Thyroid gland (tissue), 4 donors: ENCODE measurements around the gene ACER1. TPM values are rescaled to one million over a fixed set of nuclear protein-coding genes. Genes with fewer than 3 reads are reported as not detected.
"Not testable (repeated sequence)": the region's sequence is repeated elsewhere in the genome, so short reads cannot be mapped to it uniquely, and the experiment has no call there.

Experiments used
- DNase-seq, 2 donors: peaks; one replicate each; pipeline ENCODE4 v3.0.0-alpha.2; 2019
- H3K27ac ChIP-seq, 3 donors: fragments of 200-600 bp; sonication (generic); 1 replicate in 2 of 3; 2 replicates in 1 of 3; pipeline ENCODE4 v1.5.1; 2016 to 2019; ENCODE audit warnings: mild to moderate bottlenecking in 1 of 3, moderate library complexity in 1 of 3
- H3K27me3 ChIP-seq: fragments of 200-600 bp; sonication (generic); one replicate; pipeline ENCODE4 v1.5.1; 2019
- H3K36me3 ChIP-seq, 2 donors: fragments of 200-600 bp; sonication (generic); one replicate each; pipeline ENCODE4 v1.5.1; 2016 to 2019
- H3K4me1 ChIP-seq, 2 donors: fragments of 200-600 bp; sonication (generic); one replicate each; pipeline ENCODE4 v1.5.1; 2017 to 2019
- H3K4me3 ChIP-seq, 3 donors: fragments of 200-600 bp; sonication (generic); replicated peaks in 1 of 3; 1 replicate in 2 of 3; 2 replicates in 1 of 3; pipeline ENCODE4 v1.5.1; 2016; ENCODE audit warnings: mild to moderate bottlenecking in 1 of 3
- H3K9me3 ChIP-seq: fragments of 200-600 bp; sonication (generic); one replicate; pipeline ENCODE4 v1.5.1; 2017
- CTCF ChIP-seq, 6 experiments: fragments of 200-600 bp in 3 of 6; fragments of 450-650 bp in 3 of 6; sonication (generic) in 3 of 6; IDR thresholded peaks; one replicate each; pipeline ENCODE4 v1.5.1; 2016 to 2019; ENCODE audit warnings: antibody characterized with exemption in 6 of 6, mild to moderate bottlenecking in 2 of 6, inconsistent platforms in 1 of 6, moderate library complexity in 1 of 6
- POLR2A ChIP-seq, 2 donors: fragments of 450-650 bp; IDR thresholded peaks; one replicate each; pipeline ENCODE4 v1.6.1; 2017; ENCODE audit warnings: antibody characterized with exemption in 2 of 2, mild to moderate bottlenecking in 2 of 2, moderate library complexity in 1 of 2
- WGBS, 2 donors: methylation state at CpG; one replicate each; pipeline ENCODE4 v1.1.5; 2017; 5-methylcytosine and 5-hydroxymethylcytosine counted together
- intact Hi-C: fragments of 100-400 bp; cut with DNase I; formaldehyde crosslinking; loops from one replicate; pipeline ENCODE4 v1.15.1; 2023
- total RNA-seq, 4 donors: library from RNA; depleted of rRNA; stranded (reverse); fragments of >200 nt; gene quantifications; one replicate each; pipeline ENCODE4 v1.2.3, GENCODE V29; 2016

Gene ACER1
- total RNA-seq, 4 donors from 2014 or later, result 0.67 TPM; not detected in 3

DNA sequence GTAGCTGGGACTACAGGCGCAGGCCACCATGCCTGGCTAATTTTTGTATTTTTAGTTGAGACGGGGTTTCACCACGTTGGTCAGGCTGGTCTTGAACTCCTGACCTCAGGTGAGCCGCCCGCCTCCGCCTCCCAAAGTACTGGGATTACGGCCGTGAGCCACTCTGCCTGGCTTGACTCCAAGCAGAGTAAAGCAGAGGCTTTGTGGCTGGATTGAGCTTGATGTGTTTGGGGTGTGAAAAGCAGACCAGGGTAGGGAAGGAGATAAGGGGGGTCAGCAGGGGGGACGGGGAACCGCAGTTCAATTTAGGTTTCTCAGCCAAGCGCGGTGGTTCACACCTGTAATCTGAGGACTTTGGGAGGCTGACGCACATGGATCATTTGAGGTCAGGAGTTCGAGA lies 23.8 kb upstream of the ACER1 start:
- no peak for DNase-seq
- Histone ChIP-seq H3K4me1 (peaks cover under 1 to 1% of the 10 kb centered on the region in 2 donors), H3K4me3 (no peak overlapping the region), H3K27me3 (no peaks in the 10 kb centered on the region), H3K27ac (no peak overlapping the region), H3K9me3 (no peaks in the 10 kb centered on the region), H3K36me3 (no peaks in the 10 kb centered on the region)
- intact Hi-C loops, result no loop called here
- 70 to 73% methylated on average over 14 of the region's 14 CpGs for WGBS, 2 donors
- TF ChIP-seq POLR2A (IDR thresholded peaks at IDR 0.05) (no peak), CTCF (IDR thresholded peaks at IDR 0.05) (no peak)

DNA sequence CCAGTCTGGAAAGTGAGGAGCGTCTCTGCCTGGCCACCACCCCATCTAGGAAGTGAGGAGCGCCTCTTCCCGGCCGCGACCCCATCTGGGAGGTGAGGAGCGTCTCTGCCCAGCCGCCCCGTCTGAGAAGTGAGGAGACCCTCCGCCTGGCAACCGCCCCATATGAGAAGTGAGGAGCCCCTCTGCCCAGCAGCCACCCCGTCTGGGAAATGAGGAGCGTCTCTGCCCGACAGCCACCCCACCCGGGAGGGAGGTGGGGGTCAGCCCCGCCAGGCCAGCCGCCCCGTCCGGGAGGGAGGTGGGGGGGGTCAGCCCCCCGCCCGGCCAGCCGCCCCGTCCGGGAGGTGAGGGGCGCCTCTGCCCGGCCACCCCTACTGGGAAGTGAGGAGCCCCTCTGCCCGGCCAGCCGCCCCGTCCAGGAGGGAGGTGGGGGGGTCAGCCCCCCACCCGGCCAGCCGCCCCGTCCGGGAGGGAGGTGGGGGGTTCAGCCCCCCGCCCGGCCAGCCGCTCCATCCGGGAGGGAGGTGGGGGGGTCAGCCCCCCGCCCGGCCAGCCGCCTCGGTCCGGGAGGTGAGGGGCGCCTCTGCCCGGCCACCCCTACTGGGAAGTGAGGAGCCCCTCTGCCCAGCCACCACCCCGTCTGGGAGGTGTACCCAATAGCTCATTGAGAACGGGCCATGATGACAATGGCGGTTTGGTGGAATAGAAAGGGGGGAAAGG lies 22.1 kb upstream of the ACER1 start:
- H3K4me3 ChIP-seq, H3K9me3 ChIP-seq, intact Hi-C loops, DNase-seq, H3K4me1 ChIP-seq, H3K36me3 ChIP-seq, H3K27ac ChIP-seq, H3K27me3 ChIP-seq: not testable (repeated sequence)
- 84 to 91% methylated on average over 6 to 19 of the region's 46 CpGs for whole genome bisulfite sequencing, 2 donors

DNA sequence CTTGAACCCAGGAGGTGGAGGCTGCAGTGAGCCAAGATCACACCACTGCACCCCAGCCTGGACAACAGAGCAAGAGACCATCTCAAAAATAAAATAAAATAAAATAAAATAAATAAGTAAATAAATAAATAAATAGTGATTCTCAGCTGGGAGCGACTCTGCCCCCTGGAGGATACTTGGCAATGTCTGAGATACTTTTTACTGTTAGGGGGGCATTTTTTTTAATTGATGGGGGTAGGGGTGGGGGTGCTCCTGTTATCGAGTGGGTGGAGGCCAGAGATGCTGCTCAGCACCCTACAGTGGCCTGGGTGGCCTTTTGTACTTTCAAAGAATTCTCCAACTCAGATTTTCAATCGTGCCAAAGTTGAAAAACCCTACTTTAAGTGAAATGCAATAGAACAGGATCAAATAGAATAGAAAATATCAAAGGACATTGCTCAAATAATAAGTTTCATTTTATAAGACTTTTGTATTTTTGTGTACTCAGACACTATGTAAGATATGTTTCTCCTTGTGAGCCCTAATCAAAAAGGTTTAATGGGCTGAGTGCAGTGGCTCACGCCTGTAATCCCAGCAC lies 20.8 kb upstream of the ACER1 start:
- Histone ChIP-seq H3K27ac (no peak overlapping the region), H3K36me3 (no peaks in the 10 kb centered on the region), H3K27me3 (no peaks in the 10 kb centered on the region), H3K9me3 (no peaks in the 10 kb centered on the region), H3K4me1 (no peaks in the 10 kb centered on the region), H3K4me3 (no peak overlapping the region)
- DNase-seq, result no peak
- intact Hi-C loops, result no loop called here
- TF ChIP-seq CTCF (IDR thresholded peaks at IDR 0.05) (peak in 2 of 6 experiments; percentile 34 to 55), POLR2A (IDR thresholded peaks at IDR 0.05) (no peak)
- 59 to 68% methylated on average over 4 of the region's 4 CpGs for WGBS, 2 donors

DNA sequence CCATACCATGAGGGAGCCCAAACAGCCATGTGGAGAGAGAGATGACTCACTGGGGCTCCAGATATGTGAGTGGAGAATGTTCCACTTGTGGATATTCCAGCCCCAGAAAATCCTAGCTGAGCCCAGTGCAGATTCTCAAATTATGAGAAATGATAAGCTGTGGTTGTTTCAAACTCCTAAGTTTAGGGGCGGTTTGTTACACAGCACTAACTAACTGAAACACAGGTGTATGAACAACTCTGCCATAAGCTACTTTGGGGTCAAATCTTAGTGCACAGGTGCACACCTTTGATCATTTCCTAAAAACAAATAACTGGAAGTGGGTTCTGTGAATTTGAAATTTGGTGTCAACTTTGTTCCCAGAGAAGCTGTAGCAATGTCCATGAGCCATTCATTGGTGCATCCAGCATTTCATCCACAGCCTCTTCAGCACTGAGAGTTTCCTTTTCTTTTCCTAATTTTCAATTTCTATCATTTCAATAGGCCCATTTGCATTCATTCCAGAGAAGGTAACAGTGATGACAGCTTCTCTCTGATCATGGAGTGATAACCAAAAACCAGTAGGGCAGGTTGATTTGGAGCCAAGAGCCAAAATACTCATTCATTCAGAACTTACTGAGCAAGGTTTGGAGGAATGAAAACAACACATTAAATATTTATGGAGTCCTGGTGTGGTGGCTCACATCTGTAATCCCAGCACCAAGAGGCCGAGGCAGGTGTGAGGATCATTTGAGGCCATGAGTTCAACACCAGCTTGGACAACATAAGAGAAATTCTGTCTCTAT lies 19.2 kb upstream of the ACER1 start:
- Histone ChIP-seq H3K4me1 (no peaks in the 10 kb centered on the region), H3K9me3 (no peaks in the 10 kb centered on the region), H3K27me3 (no peaks in the 10 kb centered on the region), H3K4me3 (no peak overlapping the region), H3K36me3 (no peaks in the 10 kb centered on the region), H3K27ac (no peak overlapping the region)
- intact Hi-C loops, result no loop called here
- 84 to 94% methylated on average over 2 of the region's 2 CpGs for WGBS, 2 donors
- TF ChIP-seq CTCF (IDR thresholded peaks at IDR 0.05) (no peak), POLR2A (IDR thresholded peaks at IDR 0.05) (no peak)
- no peak for DNase-seq

DNA sequence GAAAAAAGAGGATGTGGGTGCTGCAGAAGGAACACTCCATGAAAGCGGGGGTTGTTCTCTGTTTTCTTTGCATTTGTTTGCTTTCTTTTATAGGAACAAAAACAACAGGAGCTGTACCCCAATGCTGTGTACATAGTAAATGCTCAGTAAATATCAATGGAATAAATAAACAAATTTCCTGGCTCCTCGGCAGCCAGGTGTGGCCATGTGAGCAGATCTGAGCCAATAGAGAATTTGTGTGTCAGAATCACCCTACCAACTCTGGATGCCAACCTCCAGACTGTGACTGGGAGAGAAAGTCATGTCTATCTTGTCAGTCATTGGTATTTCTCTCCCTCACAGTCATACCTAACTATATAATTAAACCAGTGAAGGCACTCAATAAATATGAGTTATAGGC lies 17.3 kb upstream of the ACER1 start:
- H3K9me3 ChIP-seq, result no peaks in the 10 kb centered on the region
- H3K4me1 ChIP-seq, result no peaks in the 10 kb centered on the region
- no peak overlapping the region for H3K27ac ChIP-seq
- H3K27me3 ChIP-seq, result no peaks in the 10 kb centered on the region
- H3K4me3 ChIP-seq, result no peak overlapping the region
- TF ChIP-seq POLR2A (IDR thresholded peaks at IDR 0.05) (no peak), CTCF (IDR thresholded peaks at IDR 0.05) (no peak)
- no peaks in the 10 kb centered on the region for H3K36me3 ChIP-seq
- WGBS, 2 donors, result 56 to 78% methylated on average over 2 of the region's 2 CpGs
- no peak for DNase-seq
- intact Hi-C loops, result no loop called here

DNA sequence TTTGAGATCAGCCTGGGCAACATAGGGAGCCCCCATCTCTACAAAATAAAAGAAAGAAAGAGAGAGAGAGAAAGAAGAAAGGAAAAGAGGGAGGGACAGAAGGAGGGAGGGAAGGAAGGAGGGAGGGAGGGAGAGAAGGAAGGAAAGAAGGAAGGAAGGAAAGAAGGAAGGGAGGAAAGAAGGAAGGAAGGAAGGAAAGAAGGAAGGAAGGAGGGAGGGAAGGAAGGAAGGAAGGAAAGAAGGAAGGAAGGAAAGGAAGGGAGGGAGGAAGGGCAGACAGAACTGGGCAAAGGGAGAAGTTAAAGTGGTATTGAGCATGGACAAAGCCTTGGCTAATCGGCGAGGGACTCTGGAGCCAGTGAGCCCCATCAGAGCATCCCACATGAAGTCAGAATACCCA lies 15.9 kb upstream of the ACER1 start:
- intact Hi-C loops, H3K9me3 ChIP-seq, H3K4me1 ChIP-seq, H3K27ac ChIP-seq, H3K27me3 ChIP-seq, H3K4me3 ChIP-seq, H3K36me3 ChIP-seq, DNase-seq: not testable (repeated sequence)
- 83 to 85% methylated on average over 2 of the region's 2 CpGs for WGBS, 2 donors
